Measurements from ENCODE around the gene TMEM178B.

GRCh38 chr7:141415999-141416398 lies 342.1 kb downstream of the TMEM178B start:
- TF ChIP-seq CTCF (IDR thresholded peaks at IDR 0.05; ENCODE audit: insufficient read depth, low read length) (no peak), REST (IDR thresholded peaks at IDR 0.05; ENCODE audit: insufficient replicate concordance, low read depth) (no peak), GABPA (IDR thresholded peaks at IDR 0.05; ENCODE audit: low read depth) (no peak)
